Measurements from ENCODE around the gene KLHL8.

DNA sequence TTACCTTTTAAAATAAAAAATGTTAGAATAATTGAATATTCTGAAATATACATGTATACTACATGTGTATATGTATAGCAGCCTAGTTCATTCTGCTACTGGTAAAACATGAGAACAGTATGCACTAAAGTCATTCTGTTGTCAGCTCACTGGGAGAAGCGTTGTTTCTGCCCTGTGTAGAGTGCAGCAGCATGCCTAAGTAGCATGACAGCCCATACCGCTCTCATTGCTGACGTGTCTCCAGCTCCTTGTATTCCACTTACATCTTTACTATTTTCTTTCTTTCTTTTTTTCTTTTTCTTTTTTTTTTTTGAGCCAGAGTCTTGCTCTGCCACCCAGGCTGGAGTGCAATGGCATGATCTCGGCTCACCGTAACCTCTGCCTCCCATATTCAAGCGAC lies 90.7 kb downstream of the KLHL8 start:
- no peak for TF ChIP-seq SMC3 (conservative IDR thresholded peaks at IDR 0.05; ENCODE audit: poor library complexity)
- TF ChIP-seq, protein P1, sequence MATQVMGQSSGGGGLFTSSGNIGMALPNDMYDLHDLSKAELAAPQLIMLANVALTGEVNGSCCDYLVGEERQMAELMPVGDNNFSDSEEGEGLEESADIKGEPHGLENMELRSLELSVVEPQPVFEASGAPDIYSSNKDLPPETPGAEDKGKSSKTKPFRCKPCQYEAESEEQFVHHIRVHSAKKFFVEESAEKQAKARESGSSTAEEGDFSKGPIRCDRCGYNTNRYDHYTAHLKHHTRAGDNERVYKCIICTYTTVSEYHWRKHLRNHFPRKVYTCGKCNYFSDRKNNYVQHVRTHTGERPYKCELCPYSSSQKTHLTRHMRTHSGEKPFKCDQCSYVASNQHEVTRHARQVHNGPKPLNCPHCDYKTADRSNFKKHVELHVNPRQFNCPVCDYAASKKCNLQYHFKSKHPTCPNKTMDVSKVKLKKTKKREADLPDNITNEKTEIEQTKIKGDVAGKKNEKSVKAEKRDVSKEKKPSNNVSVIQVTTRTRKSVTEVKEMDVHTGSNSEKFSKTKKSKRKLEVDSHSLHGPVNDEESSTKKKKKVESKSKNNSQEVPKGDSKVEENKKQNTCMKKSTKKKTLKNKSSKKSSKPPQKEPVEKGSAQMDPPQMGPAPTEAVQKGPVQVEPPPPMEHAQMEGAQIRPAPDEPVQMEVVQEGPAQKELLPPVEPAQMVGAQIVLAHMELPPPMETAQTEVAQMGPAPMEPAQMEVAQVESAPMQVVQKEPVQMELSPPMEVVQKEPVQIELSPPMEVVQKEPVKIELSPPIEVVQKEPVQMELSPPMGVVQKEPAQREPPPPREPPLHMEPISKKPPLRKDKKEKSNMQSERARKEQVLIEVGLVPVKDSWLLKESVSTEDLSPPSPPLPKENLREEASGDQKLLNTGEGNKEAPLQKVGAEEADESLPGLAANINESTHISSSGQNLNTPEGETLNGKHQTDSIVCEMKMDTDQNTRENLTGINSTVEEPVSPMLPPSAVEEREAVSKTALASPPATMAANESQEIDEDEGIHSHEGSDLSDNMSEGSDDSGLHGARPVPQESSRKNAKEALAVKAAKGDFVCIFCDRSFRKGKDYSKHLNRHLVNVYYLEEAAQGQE (IDR thresholded peaks at IDR 0.05; ENCODE audit: borderline replicate concordance): no peak

Measured in neural cell (in vitro differentiated cells).